Activated naive CD8-positive, alpha-beta T cell treated with anti-CD3 and anti-CD28 coated beads for 36 hours (primary cell): ENCODE data around the gene MYO18A. TPM values are rescaled to one million over a fixed set of nuclear protein-coding genes. Genes with fewer than 3 reads are reported as not detected.
"Not testable (repeated sequence)": the region's sequence is repeated elsewhere in the genome, so short reads cannot be mapped to it uniquely, and the experiment has no call there.

Experiments
- DNase-seq: peaks from one replicate; pipeline ENCODE4 v3.0.0; 2021
- H3K27ac Mint-ChIP-seq: one replicate; pipeline ENCODE4 v1.8.0; 2022; ENCODE audit warnings: mild to moderate bottlenecking, moderate library complexity, mixed read lengths
- H3K27me3 Mint-ChIP-seq: one replicate; pipeline ENCODE4 v1.8.0; 2022; ENCODE audit warnings: mild to moderate bottlenecking, mixed read lengths
- H3K36me3 Mint-ChIP-seq: one replicate; pipeline ENCODE4 v1.8.0; 2021; ENCODE audit warnings: mild to moderate bottlenecking, mixed read lengths
- H3K4me1 Mint-ChIP-seq: one replicate; pipeline ENCODE4 v1.8.0; 2021; ENCODE audit warnings: mixed read lengths
- H3K4me3 Mint-ChIP-seq: one replicate; pipeline ENCODE4 v1.8.0; 2022; ENCODE audit warnings: mild to moderate bottlenecking, moderate library complexity, mixed read lengths
- H3K9me3 Mint-ChIP-seq: one replicate; pipeline ENCODE4 v1.8.0; 2022; ENCODE audit warnings: mixed read lengths
- total RNA-seq, 2 experiments: library from RNA; stranded (reverse); gene quantifications; one replicate each; pipeline ENCODE4 v1.2.3, GENCODE V29; 2021

The MYO18A gene
- 10 to 100 TPM; 23.6 to 24.2 TPM for total RNA-seq

DNA sequence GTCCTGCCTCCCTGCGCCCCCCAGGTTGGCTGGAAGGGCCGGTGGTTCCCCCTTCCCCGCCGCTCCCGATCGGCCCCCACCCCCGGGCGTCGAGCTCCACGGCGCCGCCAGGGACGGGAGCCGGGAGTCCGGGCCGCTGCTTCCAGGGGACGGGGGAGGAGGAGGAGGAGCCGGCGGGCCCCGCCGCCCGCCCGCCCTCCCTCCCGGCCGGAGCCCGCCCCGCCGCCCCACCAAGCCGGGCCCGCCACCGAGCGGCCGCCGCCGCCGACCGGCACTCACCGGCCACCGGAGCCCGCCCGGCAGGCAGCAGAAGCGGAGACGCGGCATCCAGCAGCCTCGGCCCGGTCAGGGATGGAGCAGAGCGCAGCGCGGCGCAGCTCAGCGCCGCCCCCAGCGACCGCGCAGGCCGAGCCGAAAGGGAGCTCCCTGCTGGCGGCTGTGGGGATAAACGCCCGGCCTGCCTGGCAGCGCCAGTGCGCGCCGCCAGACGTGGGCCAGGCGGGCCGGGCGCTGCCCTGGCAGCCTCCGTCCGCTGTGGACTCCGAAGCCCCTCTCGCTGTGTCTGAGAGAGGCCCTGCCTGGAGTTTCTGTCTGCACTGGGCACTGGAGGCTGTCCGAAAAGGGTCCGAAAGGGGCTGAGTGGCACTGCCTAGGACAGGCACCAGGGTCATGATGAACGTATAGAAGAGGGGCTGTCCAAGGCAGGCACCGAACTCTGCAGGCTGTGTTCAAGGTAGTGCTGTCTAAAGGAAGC, at the start of gene MYO18A:
MYO18A (minus strand) TSS at position 365 of the 754 bp plus-strand sequence. CDS start 13,458 bp downstream, outside the sequence.
- Mint-ChIP-seq H3K27ac (no peak within 1 kb of the TSS), H3K4me3 (peak within 1 kb of the TSS; percentile 52), H3K36me3 (no peaks in the 10 kb centered on the region), H3K9me3 (peaks cover 1% of the 10 kb centered on the region), H3K27me3 (no peaks in the 10 kb centered on the region), H3K4me1 (peaks cover 31% of the 10 kb centered on the region)
- DNase-seq, result peak; percentile 88

DNA sequence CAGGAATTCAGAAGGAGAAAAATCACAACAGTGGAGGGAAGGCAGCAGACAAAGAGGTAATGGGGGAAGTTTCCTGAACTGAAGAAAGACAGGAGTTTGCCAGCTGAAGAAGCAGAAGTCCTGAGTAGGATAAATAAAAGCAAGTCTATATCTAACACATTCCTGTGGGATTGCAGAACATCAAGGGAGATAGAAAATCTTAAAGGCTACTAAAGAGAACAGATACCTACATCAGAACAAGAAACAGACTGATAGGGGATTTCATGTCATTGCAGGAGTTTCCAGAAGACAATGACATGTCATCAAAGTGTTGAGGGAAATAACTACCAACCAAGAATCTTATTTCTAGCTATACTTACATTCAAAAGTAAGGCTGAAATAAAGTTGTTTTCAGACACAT, 45.2 kb upstream of the MYO18A start:
- Mint-ChIP-seq H3K9me3 (no peaks in the 10 kb centered on the region), H3K4me3 (no peak overlapping the region), H3K36me3 (no peaks in the 10 kb centered on the region), H3K4me1 (peaks cover 4% of the 10 kb centered on the region), H3K27ac (no peak overlapping the region), H3K27me3 (no peaks in the 10 kb centered on the region)
- no peak for DNase-seq

DNA sequence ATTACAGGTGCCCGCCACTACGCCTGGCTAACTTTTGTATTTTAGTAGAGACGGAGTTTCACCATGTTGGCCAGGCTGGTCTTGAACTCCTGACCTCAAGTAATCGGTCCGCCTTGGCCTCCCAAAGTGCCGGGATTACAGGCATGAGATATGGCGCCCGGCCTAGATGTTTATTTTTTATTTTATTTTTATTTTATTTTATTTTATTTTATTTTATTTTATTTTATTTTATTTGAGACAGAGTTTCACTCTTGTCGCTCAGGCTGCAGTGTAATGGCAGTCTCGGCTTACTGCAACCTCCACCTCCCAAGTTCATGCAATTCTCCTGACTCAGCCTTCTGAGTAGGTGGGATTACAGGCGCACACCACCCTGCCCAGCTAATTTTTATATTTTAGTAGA, 41.1 kb upstream of the MYO18A start:
- not testable (repeated sequence) for H3K9me3 Mint-ChIP-seq, H3K4me3 Mint-ChIP-seq, H3K36me3 Mint-ChIP-seq, H3K27ac Mint-ChIP-seq, H3K4me1 Mint-ChIP-seq, H3K27me3 Mint-ChIP-seq, DNase-seq

DNA sequence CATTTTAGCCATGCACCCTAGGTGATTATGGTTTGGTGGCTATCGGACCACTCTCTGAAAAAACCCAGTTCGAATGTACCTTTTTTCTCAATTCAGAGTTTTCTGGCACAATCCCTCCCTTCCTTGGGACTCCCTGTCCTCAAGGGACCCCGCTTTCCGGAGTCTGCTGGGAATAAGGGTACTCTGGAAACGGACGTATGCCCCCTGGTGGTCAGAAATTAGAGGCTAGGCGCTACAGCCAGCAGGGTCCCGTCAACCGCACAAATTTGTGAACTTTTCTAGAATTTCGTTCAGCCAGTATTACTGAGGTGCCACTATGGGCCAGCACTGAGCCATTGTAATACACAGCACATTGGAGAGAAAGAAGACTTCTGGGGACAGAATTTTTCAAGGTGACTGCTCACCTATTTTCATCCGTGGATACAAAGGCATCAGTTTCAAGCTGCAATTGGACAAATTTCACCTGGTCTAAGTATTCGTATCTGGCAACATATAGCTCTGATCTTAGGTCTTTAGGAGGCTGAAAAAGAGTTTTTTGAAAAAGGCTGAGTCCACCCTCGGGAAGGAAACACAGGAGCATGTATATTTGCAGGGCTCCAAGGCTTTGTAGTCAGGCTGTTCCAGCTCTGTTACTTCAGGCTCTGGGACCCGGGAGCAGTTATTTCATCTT, 39.3 kb upstream of the MYO18A start:
- Mint-ChIP-seq H3K4me1 (peaks cover 4% of the 10 kb centered on the region), H3K4me3 (no peak overlapping the region), H3K9me3 (no peaks in the 10 kb centered on the region), H3K27ac (no peak overlapping the region), H3K27me3 (peaks cover 3% of the 10 kb centered on the region), H3K36me3 (no peaks in the 10 kb centered on the region)
- peak; percentile 64 for DNase-seq

GRCh38 chr17:29216856-29217255, 36.7 kb upstream of the MYO18A start:
- no peak overlapping the region for H3K4me3 Mint-ChIP-seq
- H3K9me3 Mint-ChIP-seq, result no peaks in the 10 kb centered on the region
- no peak overlapping the region for H3K27ac Mint-ChIP-seq
- H3K4me1 Mint-ChIP-seq, result peaks cover 4% of the 10 kb centered on the region
- peaks cover 3% of the 10 kb centered on the region for H3K27me3 Mint-ChIP-seq
- no peaks in the 10 kb centered on the region for H3K36me3 Mint-ChIP-seq
- no peak for DNase-seq

DNA sequence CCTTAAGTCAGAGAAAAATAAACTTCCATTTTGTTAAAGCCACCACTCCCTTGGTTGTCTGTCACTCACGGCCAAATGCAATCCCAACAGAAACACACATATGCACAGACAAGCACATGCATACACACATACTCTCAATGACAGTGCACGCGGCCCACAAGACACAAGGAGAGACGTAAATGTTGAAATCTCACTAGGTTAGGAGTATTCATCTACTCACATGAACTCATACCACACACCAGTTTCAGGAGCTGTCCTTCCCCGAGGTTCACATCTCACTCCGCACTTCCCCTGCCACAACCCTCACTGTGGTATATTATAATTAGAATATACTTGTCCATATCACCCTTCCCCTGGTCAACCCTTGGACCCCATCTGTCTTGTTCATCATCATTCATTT, 36.0 kb upstream of the MYO18A start:
- peaks cover 4% of the 10 kb centered on the region for H3K4me1 Mint-ChIP-seq
- no peak for DNase-seq
- H3K4me3 Mint-ChIP-seq, result no peak overlapping the region
- H3K36me3 Mint-ChIP-seq, result no peaks in the 10 kb centered on the region
- no peaks in the 10 kb centered on the region for H3K9me3 Mint-ChIP-seq
- H3K27me3 Mint-ChIP-seq, result peaks cover 3% of the 10 kb centered on the region
- H3K27ac Mint-ChIP-seq, result no peak overlapping the region

DNA sequence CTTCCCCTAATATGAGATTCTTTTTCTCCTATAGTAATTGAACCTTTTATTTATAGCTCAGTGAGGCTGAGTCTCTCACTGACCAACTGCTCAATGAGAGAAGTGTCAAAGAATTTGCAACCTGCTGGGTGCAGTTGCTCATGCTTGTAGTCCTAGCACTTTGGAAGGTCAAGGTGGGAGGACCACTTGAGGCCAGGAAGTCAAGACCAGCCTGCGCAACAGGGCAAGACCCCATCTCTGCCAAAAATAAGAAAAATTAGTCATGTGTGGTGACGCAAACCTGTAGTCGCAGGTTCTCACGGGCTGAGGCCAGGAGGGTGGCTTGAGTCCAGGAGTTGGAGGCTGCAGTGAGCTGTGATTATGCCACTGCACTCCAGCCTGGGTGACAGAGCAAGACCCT, 35.5 kb upstream of the MYO18A start:
- Mint-ChIP-seq H3K9me3 (no peaks in the 10 kb centered on the region), H3K36me3 (no peaks in the 10 kb centered on the region), H3K4me1 (peaks cover 4% of the 10 kb centered on the region), H3K27me3 (peaks cover 3% of the 10 kb centered on the region), H3K27ac (no peak overlapping the region), H3K4me3 (no peak overlapping the region)
- DNase-seq, result no peak

DNA sequence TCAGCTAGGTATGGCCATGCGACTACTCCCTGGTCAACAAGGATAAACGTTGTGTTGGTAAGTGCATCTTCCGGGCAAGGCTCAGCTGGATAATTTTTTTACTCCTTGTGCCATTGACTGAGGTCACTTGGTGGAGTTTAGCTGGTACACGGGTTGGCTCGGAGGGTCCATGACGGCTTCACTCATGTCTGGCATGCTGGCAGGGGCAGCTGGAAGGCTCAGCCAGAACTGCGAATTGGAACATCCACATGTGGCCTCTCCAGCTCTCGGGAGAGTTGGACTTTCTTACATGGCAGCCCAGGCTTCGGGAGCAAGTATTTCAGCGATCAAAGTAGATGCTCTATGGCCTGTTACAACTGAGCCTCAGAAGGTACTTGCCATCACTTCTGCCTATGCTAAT, 35.0 kb upstream of the MYO18A start:
- H3K27ac Mint-ChIP-seq, result no peak overlapping the region
- no peak overlapping the region for H3K4me3 Mint-ChIP-seq
- DNase-seq, result no peak
- H3K27me3 Mint-ChIP-seq, result peaks cover 3% of the 10 kb centered on the region
- no peaks in the 10 kb centered on the region for H3K9me3 Mint-ChIP-seq
- H3K36me3 Mint-ChIP-seq, result no peaks in the 10 kb centered on the region
- H3K4me1 Mint-ChIP-seq, result peaks cover 4% of the 10 kb centered on the region

DNA sequence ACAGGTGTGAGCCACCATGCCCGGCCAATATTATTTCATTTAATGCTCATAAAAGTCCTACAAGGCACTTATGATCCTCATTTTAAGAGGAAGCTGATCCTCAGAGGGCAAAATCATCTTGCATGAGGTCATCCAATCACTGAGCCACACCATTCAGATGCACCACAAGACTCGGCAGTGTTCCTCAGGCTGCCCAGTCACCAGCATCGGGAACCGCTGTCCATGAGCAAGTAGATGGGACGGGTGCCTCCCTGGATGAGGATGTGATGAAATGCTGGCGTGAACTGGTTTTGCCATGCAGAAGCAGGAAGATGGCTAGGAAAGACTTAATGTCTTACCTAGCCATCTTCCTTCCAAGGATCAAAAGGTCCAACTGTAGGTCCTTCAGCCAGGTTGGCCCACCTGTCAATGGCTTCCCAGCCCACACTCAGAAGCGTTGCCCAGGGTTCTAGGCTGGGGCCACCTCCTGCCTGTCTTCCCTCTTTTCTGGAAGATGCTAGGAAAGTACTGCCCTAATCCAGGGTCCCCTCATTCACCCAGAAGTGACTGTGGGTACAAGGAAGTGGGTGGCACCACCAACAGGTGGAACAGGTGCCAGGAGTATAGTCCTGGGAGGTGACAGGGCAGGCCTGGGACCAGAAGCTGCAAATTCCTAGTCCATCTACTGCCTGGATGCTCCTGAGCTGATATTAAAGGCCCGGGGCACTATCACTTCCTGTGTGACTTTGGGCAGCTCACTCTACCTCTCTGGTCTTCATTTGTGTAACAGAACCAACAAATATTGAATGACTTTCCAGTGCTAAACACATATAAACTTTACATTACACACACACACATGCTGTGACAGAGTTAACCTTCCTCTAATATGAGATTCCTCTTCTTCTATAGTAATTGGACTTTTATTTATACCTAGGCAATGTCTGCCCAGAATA, 34.3 kb upstream of the MYO18A start:
- Mint-ChIP-seq H3K4me1 (peaks cover under 1% of the 10 kb centered on the region), H3K36me3 (no peaks in the 10 kb centered on the region), H3K4me3 (no peak overlapping the region), H3K27me3 (no peaks in the 10 kb centered on the region), H3K9me3 (no peaks in the 10 kb centered on the region), H3K27ac (no peak overlapping the region)
- DNase-seq, result no peak

GRCh38 chr17:29212681-29213121, 32.5 kb upstream of the MYO18A start:
- H3K27me3 Mint-ChIP-seq, result no peaks in the 10 kb centered on the region
- H3K4me1 Mint-ChIP-seq, result no peaks in the 10 kb centered on the region
- no peak overlapping the region for H3K4me3 Mint-ChIP-seq
- no peaks in the 10 kb centered on the region for H3K36me3 Mint-ChIP-seq
- H3K9me3 Mint-ChIP-seq, result no peaks in the 10 kb centered on the region
- no peak for DNase-seq
- H3K27ac Mint-ChIP-seq, result no peak overlapping the region

DNA sequence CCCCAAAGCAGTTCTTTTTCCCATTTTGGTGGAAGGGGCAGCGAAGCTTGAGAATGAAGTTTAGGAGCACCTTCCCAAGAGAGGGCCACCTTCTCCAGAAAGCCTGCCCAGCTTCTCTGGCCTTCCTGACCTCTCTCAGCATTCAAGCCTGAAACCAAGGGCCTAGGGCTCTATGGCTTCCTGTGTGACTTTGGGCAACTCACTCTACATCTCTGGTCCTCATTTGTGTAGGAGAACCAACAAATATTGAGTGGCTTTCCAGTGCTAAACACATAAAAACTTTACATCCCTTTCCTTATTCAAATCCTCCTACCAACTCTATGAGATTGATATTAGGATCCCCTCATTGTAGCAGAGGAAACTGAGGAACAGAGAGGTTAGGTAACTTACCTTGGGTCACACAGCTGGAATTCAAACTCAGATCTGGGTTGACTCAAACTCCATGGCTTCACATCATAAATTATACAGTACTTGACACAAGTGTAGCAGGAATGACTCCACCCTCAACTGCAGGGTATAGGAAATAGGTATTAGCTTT, 32.0 kb upstream of the MYO18A start:
- Mint-ChIP-seq H3K27ac (no peak overlapping the region), H3K36me3 (no peaks in the 10 kb centered on the region), H3K4me1 (no peaks in the 10 kb centered on the region), H3K27me3 (no peaks in the 10 kb centered on the region), H3K4me3 (no peak overlapping the region), H3K9me3 (no peaks in the 10 kb centered on the region)
- DNase-seq, result no peak

DNA sequence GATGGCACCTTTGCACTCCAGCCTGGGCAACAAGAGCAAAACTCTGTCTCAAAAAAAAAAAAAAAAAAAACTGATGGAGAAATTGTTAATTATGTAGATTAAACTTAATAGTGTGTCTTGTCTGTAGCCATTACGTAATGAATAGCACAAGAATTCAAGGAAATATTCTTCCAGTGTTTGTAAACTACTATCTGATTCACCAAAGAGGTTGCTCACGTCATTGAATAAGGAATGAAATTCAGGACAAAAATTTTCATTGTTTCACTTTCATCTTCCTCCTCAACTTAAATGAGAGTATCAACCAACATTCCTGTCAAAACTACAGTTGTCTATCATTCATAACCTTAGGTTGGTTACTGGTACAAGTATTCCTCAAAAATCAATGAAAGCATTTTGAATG, 30.7 kb upstream of the MYO18A start:
- Mint-ChIP-seq H3K27me3 (no peaks in the 10 kb centered on the region), H3K4me3 (no peak overlapping the region), H3K9me3 (no peaks in the 10 kb centered on the region), H3K4me1 (no peaks in the 10 kb centered on the region), H3K36me3 (no peaks in the 10 kb centered on the region), H3K27ac (no peak overlapping the region)
- no peak for DNase-seq

GRCh38 chr17:29209073-29209472, 28.9 kb upstream of the MYO18A start:
- H3K36me3 Mint-ChIP-seq, result no peaks in the 10 kb centered on the region

DNA sequence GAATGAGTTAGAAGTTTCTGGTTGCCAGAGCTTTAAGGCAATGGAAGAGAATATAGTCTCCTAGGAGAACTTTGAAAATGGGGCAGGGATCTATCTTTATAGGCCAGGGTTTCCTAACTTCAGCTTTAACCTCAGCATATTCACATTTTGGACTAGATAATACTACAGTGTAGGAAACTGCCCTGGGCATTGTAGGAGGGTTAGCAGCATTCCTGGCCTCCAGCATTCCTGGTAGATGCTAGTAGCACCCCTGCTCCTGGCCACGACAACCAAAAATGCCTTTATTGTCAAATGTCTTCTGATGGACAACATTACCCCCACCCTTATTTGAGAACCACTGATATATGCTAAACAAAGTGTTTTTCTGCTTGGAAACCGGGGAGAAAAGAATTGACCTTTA, 27.8 kb upstream of the MYO18A start:
- Mint-ChIP-seq H3K27ac (no peak overlapping the region), H3K4me3 (no peak overlapping the region), H3K9me3 (no peaks in the 10 kb centered on the region), H3K4me1 (no peaks in the 10 kb centered on the region), H3K27me3 (peaks cover 9% of the 10 kb centered on the region), H3K36me3 (no peaks in the 10 kb centered on the region)
- DNase-seq, result no peak

More at GRCh38 chr17:29209073-29209472, 28.9 kb upstream of the MYO18A start:
- Mint-ChIP-seq H3K9me3 (no peaks in the 10 kb centered on the region), H3K27ac (no peak overlapping the region), H3K27me3 (peaks cover 7% of the 10 kb centered on the region), H3K4me3 (no peak overlapping the region), H3K4me1 (no peaks in the 10 kb centered on the region)
- DNase-seq, result no peak

DNA sequence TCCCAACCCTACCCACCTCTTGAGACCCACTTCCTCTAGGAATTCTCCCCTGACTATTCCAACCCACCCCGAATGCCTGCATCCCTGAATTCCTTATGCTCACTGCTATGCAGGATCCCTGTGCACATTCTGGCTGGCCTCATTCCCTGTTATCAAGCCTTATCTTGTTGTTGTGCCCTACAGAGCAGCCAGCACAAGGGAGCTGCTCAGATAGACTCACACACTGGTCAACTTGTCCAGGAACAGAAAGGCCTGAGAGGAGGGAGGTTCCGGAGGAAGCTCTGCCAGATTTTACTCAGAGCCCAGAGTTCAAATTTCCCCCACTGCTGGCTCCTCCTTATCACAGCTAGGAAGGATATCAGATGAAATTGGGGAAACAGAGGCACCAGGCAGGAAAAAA, 24.8 kb upstream of the MYO18A start:
- H3K27me3 Mint-ChIP-seq, result peaks cover 12% of the 10 kb centered on the region
- H3K36me3 Mint-ChIP-seq, result no peaks in the 10 kb centered on the region
- no peaks in the 10 kb centered on the region for H3K9me3 Mint-ChIP-seq
- no peak for DNase-seq
- no peaks in the 10 kb centered on the region for H3K4me1 Mint-ChIP-seq
- H3K4me3 Mint-ChIP-seq, result no peak overlapping the region
- no peak overlapping the region for H3K27ac Mint-ChIP-seq
